NCI-H2196 (cell line): ENCODE results near the gene KCTD11.

Experiments used
- DNase-seq: peaks from one replicate; lab custom pipeline; 2025; ENCODE audit not compliant: unreplicated experiment; lab: John Stamatoyannopoulos, UW

KCTD11 gene

DNA sequence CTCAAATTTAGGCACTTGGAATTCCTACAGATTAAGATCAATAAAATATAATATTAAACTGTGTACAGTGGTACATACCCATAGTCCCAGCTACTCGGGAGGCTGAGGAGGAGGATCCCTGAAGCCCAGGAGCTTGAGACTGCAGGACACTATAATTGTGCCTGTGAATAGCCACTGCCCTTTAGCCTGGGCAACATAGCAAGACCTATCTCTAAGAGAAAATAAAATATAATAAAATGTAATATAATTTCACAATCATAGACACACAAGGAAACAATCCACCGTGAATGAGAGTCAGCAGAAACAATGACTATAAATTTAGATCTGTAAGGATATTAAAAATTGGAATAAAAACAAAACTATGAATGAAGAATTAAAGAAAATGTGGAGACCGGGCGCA lies 18.9 kb downstream of the KCTD11 start:
- DNase-seq = no peak

DNA sequence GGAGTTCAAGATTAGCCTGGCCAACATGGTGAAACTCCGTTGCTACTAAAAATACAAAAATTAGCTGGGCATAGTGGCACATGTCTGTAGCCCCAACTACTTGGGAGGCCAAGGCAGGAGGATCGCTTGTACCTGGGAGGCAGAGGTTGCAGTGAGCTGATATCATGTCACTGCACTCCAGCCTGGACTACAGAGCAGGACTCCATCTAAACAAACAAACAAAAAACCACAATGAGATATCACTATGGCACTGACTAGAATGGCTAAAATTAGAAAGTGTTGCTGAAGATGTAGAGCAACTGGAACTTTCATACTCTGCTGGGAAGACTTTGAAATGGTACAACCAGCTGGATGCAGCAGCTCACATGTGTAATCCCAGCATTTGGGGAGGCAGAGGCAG lies 22.4 kb downstream of the KCTD11 start:
- no peak for DNase-seq

DNA sequence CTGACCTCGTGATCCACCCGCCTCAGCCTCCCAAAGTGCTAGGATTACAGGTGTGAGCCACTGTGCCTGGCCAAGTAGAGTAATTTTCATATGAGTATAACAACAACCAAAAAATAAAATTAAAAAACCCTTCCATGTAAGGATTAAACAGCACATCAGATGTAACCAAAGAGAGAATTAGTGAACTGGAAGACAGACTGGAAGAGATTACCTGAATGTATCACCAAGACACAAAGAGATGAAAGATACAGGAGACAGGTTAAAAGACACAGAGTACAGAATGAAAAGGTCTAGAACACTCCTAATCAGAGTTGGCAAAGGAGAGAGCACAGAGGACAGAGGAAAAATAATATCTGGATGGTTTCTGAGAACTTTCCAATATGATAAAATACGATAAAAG lies 27.2 kb downstream of the KCTD11 start:
- no peak for DNase-seq

DNA sequence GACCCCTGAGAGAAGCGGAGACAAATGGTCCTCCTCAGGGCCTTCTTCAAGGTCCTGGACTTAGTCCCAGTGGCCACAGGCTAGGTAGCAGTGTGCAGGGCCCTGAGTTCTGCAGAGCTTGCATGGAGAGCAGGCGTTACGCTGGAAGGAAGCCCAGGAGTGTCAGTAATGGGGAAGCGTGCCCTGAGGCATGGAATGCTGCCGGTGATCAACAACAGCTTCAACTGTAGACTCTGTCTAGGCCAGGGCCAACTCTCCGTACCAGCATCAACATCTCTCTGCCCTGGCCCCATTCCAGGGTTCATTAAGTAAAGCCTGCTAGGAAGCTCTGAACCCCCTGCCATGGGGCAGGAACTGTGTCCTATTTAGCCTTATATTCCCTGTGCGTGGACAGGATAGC lies 28.4 kb downstream of the KCTD11 start:
- DNase-seq = no peak

DNA sequence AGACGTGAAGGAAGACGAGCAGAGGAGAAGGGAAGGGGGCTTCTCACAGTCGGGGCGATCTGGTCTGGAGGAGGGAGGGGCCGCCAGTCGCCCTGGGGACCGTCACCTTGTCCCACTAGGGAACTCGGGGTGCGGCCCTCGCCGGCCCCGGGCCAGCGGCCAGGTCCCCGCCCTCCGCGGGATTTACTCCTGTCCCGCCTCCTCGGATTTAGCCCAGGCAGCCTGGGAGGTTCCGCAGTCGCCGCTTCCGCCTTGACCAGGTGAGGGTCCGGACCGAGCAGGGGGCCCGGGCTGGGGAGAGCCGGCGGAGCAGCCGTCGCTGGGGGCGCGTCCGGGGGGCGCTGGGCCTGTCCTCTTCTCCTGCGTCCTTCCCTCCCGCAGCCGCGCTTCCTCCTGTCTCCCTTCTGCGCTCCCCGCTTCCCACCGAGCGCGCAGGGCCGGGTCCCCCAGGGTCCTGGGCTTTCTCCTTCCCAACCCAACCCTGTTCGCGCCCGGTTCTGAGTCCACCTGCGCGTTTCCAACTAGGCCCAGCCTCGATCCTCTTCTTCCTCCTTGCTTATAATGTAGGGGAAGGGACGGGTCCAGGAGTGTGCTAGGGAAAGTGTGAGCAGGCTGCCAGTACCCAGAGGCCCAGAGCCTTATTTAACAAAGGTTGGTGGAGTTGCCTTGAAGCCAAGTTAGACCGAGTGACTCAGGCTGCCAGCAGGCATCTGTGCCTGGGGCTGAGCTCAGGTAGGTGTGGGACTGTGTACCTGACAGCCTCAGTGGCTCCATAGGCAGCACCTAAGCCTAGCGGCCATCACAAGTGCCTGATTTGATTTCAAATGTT lies 29.1 kb downstream of the KCTD11 start, which contains the start of gene TNK1:
TSS of gene TNK1 (plus strand) at position 235 of the 829 bp plus-strand sequence. CDS start 1,838 bp downstream, outside the sequence.
- DNase-seq = no peak

DNA sequence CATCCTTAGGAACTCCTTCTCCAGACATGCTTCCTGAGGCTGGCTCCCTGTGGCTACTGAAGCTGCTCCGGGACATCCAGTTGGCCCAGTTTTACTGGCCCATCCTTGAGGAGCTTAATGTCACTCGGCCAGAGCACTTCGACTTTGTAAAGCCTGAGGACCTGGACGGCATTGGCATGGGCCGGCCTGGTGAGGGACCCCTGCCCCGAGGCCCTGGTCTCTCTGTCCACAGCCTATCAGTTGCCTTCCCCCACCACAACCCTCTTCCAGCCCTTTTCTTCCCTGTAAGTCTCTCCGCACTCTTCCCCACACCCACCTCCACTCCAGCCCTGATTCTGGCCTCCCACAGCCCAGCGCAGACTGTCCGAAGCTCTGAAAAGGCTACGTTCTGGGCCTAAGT lies 30.9 kb downstream of the KCTD11 start:
- DNase-seq = no peak

DNA sequence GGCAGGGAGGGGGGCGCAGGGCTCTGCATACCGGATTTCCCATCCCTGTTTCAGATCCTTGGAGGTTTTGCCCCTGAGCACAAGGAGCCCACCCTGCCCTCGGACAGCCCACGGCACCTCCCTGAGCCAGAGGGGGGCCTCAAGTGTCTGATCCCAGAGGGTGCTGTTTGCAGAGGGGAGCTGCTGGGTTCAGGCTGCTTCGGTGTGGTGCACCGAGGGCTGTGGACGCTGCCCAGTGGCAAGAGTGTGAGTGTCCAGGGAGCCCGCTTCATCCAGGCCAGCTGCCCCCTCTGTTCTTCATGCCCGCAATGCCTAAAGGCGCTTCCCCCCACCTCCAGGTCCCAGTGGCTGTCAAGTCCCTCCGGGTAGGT lies 31.4 kb downstream of the KCTD11 start:
- no peak for DNase-seq

DNA sequence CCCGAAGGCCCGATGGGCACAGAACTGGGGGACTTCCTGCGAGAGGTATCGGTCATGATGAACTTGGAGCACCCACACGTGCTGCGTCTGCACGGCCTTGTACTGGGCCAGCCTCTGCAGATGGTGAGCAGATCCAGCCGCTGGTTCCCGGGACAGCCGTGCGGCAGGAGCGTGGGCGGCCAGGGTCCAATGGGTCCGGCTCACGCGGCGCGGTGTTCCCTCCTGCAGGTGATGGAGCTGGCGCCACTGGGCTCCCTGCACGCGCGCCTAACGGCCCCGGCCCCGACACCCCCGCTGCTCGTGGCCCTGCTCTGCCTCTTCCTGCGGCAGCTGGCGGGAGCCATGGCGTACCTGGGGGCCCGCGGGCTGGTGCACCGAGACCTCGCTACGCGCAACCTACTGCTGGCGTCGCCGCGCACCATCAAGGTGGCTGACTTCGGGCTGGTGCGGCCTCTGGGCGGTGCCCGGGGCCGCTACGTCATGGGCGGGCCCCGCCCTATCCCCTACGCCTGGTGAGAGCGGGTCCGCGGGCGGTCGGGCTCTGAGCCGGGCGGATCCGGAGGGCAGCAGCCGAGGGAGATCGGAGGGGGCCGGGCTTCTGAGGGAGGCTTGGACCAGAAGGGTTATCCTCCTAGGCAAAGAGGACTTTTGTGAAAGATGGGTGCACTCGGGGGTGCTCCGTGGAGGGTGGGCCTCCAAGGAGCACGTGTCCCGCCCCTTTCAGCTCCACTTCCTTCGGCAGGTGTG lies 32.0 kb downstream of the KCTD11 start:
- DNase-seq = peak; percentile 56

DNA sequence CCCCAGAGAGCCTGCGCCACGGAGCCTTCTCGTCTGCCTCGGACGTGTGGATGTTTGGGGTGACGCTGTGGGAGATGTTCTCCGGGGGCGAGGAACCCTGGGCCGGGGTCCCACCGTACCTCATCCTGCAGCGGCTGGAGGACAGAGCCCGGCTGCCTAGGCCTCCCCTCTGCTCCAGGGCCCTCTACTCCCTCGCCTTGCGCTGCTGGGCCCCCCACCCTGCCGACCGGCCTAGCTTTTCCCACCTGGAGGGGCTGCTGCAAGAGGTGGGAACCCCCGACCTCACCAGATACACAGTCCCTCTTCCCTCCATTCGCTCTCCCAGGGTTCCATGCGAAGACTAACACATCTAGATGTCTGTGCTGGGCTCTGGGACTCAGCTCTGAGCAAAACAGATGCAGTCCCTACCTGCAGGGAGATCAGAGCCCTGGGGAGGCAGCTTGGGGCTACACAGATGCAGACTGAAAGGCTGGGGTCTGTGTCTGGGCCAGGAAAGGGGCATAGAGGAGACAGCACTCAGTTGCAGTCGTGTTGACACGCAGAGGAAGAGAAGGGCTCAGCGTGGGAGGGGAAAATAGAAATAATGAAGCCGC lies 32.6 kb downstream of the KCTD11 start:
- no peak for DNase-seq

DNA sequence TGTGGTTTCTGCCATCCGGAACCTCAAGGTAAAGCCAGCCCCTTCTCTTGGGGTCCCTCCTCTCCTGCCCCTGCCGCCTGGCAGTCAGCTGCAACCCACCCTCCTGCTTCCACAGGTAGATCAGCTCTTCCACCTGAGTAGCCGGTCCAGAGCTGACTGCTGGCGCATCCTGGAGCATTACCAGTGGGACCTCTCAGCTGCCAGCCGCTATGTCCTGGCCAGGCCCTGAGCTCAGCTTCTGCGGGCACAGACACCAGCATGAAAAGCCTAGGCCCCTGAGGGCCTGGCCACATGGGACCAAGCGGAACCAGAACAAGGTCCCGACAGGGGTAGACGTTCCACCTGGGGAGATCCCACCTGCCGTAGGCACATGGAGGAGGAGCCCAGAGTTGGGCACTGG lies 36.9 kb downstream of the KCTD11 start:
- no peak for DNase-seq

DNA sequence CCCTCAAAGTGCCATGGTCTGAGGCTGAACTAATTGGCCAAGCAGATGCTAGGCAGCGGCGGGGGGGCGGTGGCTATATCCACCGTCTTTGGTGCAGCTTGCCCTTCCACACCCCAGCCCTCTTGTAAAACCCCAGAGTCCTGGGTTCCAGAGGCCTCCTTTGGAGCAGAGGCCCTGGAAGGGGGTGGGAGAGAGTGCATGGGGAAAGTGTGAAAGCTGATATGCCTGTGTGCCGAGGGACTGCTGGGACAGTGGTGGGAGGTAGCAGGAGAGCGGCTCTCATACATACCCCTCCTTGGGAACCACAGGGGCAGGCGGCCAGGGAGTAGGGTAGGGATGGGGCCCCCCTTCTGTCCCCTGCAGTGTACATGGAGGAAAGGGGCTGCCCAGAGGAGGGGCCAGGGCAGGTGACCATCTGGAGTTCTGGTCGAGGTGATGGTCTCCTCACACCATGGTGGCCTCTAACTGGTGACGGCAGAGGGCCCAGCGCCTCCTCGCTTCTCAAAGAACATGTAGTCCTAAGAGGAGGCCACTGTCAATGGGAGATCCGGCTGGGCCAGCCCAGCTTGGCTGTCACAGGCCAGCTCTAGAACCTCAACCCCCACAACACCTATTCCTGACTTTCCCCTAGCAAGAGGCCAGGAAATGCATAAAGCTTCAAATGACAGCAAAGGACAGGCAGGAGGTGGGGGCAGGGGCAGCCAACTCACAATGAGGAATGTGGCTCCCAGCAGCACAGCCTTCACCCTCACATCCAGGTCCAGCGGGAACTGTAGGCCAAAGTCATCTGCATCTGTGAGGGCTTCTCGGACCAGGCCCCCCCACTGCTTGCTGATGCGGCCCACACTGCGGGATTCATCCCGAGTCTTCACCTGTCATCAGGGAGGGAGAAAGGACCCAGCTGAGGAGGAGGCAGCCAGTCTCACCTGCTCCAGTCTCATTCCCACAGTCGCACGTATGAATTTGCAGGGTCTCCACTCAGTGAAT lies 38.3 kb downstream of the KCTD11 start:
- DNase-seq = no peak

DNA sequence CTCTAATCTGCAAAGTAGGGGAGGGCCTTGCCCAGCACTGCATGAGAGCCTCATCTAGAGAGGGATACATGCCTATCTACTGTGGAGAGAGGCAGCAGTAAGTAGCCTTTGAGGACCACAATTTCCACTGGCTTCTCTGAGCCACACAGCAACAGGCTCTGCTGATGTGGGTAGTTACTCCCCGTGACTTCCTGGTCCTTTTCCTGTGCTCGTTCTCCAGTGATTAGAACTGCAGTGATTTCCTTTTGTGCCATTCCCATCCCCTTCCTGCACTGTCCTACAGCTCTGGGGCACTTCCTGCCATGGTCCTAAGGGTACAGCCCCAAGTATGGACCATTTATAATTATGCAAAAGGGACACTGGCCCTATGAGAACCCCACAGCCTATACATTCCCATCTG lies 39.3 kb downstream of the KCTD11 start:
- no peak for DNase-seq

DNA sequence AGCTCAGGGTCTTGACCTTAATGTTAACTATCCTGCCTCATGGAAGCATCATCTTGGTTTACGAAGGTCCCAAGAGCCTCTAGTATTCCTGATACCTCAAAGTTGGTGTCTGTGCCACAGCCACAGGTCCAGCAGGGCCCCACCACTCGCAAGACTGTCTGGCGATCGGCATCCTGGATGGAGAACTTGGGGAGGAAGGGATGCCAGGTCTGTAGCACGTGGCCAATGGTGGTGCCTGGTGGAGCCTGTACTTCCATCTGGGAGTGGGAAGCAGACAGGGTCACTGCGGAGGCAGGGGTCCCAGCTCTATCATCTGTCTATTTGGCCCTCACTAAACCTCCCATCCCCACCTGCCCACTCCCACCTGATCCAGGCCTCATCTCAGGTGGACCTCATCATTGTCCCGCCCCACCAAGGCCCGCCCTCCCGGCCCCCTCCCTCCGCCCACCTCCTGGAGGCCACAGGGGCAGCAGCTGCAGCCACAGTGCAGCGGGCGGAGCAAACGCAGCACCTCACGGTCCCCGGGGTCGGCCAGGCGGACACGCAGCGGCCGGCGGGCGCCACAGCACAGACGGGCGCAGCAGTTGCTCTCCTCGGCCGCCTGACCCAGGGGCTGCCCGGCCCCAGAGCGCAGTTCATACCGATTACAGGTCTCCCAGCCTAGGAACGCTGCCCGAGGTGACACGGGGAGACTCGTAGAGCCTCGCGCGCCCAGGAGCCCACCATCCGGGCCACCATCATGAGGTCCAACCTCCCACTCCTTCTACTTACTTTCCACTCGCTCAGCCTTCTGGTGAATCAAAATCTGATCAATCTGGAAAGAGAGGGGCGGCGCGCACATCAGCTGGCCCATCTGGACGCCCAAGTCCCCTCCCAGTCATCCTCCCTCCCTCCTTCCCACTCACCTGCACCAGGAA lies 41.0 kb downstream of the KCTD11 start:
- DNase-seq = no peak

DNA sequence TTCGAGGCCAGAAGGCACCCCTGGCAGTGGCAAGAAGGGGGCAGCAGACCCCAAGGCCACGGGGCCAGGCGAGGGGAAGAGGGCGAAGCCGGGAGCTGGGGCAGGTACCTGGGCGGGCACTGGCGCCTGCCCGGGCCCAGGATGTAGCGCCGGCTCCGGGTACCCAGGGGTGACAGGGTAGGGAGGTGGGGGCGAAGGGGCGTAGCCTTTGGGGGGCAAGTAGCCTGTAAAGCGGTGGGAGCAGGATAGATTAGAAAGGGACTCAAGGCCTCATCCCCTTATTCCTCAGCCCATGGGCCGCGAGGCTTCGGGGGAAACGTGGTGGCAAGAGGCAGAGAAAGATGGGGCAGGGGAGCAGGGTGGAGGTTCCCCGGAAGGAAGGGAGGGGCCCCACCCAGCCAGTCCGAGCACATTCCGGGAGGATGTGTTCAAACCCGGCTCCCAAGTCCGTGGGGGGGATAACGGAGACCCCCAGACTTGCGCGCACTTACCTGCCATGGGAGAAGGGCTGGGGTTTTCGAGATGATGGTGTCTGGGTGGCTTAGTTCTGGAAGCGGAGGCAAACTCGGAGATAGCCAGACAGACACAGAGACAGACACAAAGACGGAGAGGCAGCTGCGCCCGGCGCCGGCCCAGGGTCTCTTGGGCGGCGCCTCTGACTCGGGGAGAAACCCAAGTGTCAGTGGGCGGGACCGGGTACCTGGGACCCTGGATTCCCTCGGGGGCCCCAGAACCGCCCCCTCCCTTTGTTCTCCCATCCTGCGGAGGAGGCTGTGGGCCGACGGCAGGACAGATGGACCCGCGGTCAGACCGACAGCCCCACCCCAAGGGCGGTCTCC lies 41.9 kb downstream of the KCTD11 start:
- DNase-seq = no peak

DNA sequence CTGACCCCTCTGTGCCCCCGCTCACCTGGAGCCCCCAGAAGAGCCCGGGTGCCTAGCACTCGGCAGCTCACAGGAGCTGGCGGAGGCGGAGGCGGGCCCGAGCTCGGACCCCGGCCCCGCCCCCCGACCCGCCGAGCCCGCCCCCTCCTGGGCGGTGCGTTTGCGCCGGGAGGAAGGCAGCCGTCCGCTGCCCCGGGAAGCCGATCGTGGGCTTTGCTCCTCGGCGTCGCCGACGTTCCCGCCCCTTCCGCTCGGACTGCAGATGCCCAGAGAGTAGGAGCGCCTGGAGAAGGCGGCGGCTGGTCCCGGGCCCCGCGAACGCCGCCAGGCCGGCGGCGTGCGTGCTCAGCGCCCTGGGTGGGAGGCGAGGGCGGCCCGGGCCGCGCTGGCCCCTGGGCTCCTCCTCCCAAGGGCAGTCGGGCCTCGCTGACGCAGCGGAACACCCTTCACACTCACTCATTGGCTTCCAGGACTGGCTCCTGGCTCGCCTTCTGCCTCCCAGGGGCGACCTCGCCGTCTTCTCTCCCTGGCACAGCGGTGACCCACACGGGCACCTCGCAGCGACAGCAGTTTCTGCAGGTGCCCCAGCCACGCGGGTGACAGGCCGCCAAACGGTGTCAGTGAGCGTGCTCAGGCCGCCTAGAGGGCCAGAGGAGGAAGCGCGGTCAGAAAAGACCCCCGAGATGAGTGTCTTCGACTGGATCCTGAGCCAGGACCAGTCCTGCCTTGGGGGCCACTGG lies 42.7 kb downstream of the KCTD11 start, which contains the start of gene PLSCR3:
TSS of gene PLSCR3 (minus strand) at position 74 of the 740 bp plus-strand sequence. CDS start 415 bp downstream, outside the sequence.
- peak; percentile 54 for DNase-seq

DNA sequence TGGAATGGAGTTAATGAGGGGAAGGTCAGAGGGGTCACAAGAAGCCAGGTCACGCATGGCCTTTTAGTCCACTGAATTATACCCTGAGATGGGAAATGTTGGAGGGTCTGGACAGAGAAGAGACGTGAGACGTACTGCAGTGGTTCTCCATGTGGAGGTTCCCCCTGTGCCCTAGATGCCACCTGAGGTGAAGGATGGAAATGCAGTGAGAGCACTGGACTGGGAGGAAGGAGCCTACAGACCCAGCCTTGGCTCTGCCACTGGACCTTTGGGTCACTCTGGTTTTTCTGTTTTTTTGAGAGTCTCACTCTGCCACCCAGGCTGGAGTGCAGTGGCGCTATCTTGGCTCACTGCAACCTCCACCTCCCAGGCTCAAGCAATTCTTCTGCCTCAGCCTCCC lies 44.2 kb downstream of the KCTD11 start:
- no peak for DNase-seq

DNA sequence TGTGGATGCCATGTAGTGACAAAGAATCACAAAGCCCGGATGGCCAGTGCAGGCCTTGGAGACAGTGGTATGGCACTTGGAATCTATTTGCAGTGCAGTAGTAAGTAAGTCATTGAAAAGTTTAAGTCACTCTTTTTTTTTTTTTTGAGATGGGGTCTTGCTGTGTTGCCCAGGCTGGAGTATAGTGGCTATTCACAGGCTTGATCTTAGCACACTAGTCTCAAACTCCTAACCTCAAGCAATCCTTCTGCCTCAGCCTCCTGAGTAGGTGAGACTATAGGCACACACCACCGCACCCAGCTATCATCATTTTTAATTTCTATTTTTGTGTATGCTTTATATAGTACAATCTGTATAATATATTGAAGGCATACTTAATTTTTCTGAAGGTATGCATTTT lies 46.6 kb downstream of the KCTD11 start:
- DNase-seq = no peak
